A549 (cell line): ENCODE data around the gene GLO1.

Experiments
- CTCF ChIP-seq: fragments of >200 bp; sonication (Bioruptor Twin); formaldehyde crosslinking; IDR thresholded peaks from 3 replicates; pipeline ENCODE4 v1.5.1; 2016
- EHMT2 ChIP-seq: fragments of 200-600 bp; sonication (generic); IDR thresholded peaks from 2 replicates; pipeline ENCODE4 v1.6.1; 2016; ENCODE audit warnings: antibody characterized with exemption, low read depth, mild to moderate bottlenecking, moderate library complexity
- EP300 ChIP-seq, 2 experiments: fragments of >200 bp; sonication (Bioruptor Twin); formaldehyde crosslinking; IDR thresholded peaks; 2 replicates in 1 of 2; 3 replicates in 1 of 2; pipeline ENCODE4 v1.6.1; 2016 to 2017
- FOSB ChIP-seq: fragments of 250-450 bp; sonication (Bioruptor Pico); IDR thresholded peaks from 2 replicates; pipeline ENCODE4 v1.5.0; 2020; ENCODE audit warnings: mild to moderate bottlenecking, moderate library complexity
- HDAC2 ChIP-seq: fragments of 200-600 bp; sonication (generic); IDR thresholded peaks from 2 replicates; pipeline ENCODE4 v1.6.1; 2016
- HMGXB4 ChIP-seq: fragments of 250-450 bp; sonication (Bioruptor Pico); IDR thresholded peaks from 2 replicates; pipeline ENCODE4 v1.5.0; 2021; ENCODE audit warnings: mild to moderate bottlenecking, moderate library complexity, borderline replicate concordance
- JUNB ChIP-seq: fragments of >200 bp; sonication (Bioruptor Twin); formaldehyde crosslinking; IDR thresholded peaks from 2 replicates; pipeline ENCODE4 v1.6.1; 2016
- KDM1A ChIP-seq: fragments of 200-600 bp; sonication (generic); IDR thresholded peaks from 2 replicates; pipeline ENCODE4 v1.6.1; 2016; ENCODE audit warnings: low read depth, mild to moderate bottlenecking
- MAX ChIP-seq: IDR thresholded peaks from 2 replicates; pipeline ENCODE4 v1.6.1; 2012
- PHF8 ChIP-seq: fragments of 200-600 bp; sonication (generic); IDR thresholded peaks from 2 replicates; pipeline ENCODE4 v1.6.1; 2016; ENCODE audit warnings: low read depth, mild to moderate bottlenecking, antibody characterized with exemption, moderate library complexity, borderline replicate concordance
- POLR2A ChIP-seq: IDR thresholded peaks from 2 replicates; pipeline ENCODE4 v1.6.1; 2012; ENCODE audit warnings: mild to moderate bottlenecking, low read length
- RAD21 ChIP-seq, 2 experiments: fragments of >200 bp in 1 of 2; sonication (Bioruptor Twin) in 1 of 2; formaldehyde crosslinking in 1 of 2; IDR thresholded peaks in 1 of 2; conservative IDR thresholded peaks in 1 of 2; 2 replicates in 1 of 2; 3 replicates in 1 of 2; pipeline ENCODE4 v1.6.1; 2012 to 2018; ENCODE audit warnings: inconsistent platforms in 1 of 2
- RNF2 ChIP-seq: fragments of 200-600 bp; sonication (generic); IDR thresholded peaks from 2 replicates; pipeline ENCODE4 v1.6.1; 2016; ENCODE audit warnings: low read depth, mild to moderate bottlenecking, antibody characterized with exemption, moderate library complexity, borderline replicate concordance
- USF2 ChIP-seq: fragments of 450-650 bp; IDR thresholded peaks from 2 replicates; pipeline ENCODE4 v1.6.1; 2014; ENCODE audit warnings: antibody characterized with exemption

- TF ChIP-seq FOSB (CRISPR knock-in tag) (no peak), POLR2A (no peak), CTCF (no peak), JUNB (no peak), HMGXB4 (CRISPR knock-in tag) (no peak), EP300 (IDR thresholded peaks at IDR 0.05) (no peak), USF2 (no peak), EHMT2 (no peak), PHF8 (no peak), HDAC2 (no peak), MAX (no peak), RAD21 (conservative IDR thresholded peaks at IDR 0.05 in 1 of 2, IDR thresholded peaks at IDR 0.05 in 1 of 2) (no peak), RNF2 (no peak), KDM1A (no peak)
Measured at GRCh38 chr6:38695933-38696332, 7.0 kb downstream of the GLO1 start.
